Subcutaneous abdominal adipose tissue (tissue), 5 donors: ENCODE results near the gene PRKAA1.
A peak's percentile ranks its signal among the peaks of the same experiment; 100 is the strongest.

Experiments
- H3K27ac ChIP-seq: one replicate; pipeline ENCODE4 v1.7.0; 2013; ENCODE audit warnings: low read depth, mild to moderate bottlenecking, inconsistent platforms, low read length, moderate library complexity
- H3K27me3 ChIP-seq, 5 donors: one replicate each; pipeline ENCODE4 v1.7.0; 2013; ENCODE audit warnings: low read length in 5 of 5, inconsistent platforms in 1 of 5; ENCODE audit not compliant: control insufficient read depth in 5 of 5, insufficient read depth in 4 of 5
- H3K36me3 ChIP-seq, 5 donors: one replicate each; pipeline ENCODE4 v1.7.0; 2013; ENCODE audit warnings: low read length in 5 of 5; ENCODE audit not compliant: control insufficient read depth in 5 of 5, insufficient read depth in 5 of 5
- H3K4me1 ChIP-seq, 5 donors: one replicate each; pipeline ENCODE4 v1.7.0; 2013; ENCODE audit warnings: low read length in 5 of 5, mild to moderate bottlenecking in 3 of 5, moderate library complexity in 1 of 5; ENCODE audit not compliant: control insufficient read depth in 5 of 5, insufficient read depth in 5 of 5
- H3K4me3 ChIP-seq, 5 donors: one replicate each; pipeline ENCODE4 v1.7.0; 2013; ENCODE audit warnings: low read length in 5 of 5, low read depth in 1 of 5
- H3K9ac ChIP-seq, 5 donors: one replicate each; pipeline ENCODE4 v1.7.0; 2013; ENCODE audit warnings: low read length in 5 of 5, mild to moderate bottlenecking in 4 of 5, moderate library complexity in 3 of 5
- H3K9me3 ChIP-seq, 5 donors: one replicate each; pipeline ENCODE4 v1.7.0; 2013; ENCODE audit warnings: low read length in 5 of 5; ENCODE audit not compliant: control insufficient read depth in 5 of 5
- donor health status: healthy.
- donor health status: healthy.
- donor health status: healthy.
- donor health status: healthy.
- donor health status: healthy.

The PRKAA1 gene

DNA sequence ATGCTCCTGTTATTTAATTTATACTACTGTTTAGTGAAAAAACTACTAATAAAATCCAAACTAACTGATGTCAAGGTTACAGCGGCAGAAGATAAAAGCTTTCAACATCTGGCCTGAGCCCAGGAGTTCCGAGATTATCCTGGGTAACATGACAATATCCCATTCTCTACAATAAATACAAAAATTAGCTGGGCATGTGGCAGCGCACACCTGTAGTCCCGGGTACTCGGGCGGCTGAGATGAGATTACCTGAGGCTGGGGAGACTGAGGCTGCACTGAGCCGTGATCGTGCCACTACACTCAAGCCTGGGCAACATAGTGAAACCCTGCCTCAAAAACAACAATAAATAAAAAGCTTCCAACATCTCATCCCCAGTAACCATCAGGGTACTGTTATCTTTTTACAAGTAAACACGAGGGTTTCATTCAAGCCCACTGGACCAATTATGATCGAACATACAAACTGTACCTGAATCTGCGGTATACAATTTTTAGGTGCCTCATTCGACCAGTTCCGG, 35.6 kb upstream of the PRKAA1 start:
- H3K36me3 ChIP-seq = peaks cover 31 to 51% (median 50%) of the 10 kb centered on the region in 5 donors
- H3K27me3 ChIP-seq = no peaks in the 10 kb centered on the region
- peaks cover 8 to 37% (median 27%) of the 10 kb centered on the region in 5 donors for H3K4me1 ChIP-seq
- peak overlapping the region; percentile 96 for H3K27ac ChIP-seq
- H3K9ac ChIP-seq = peak overlapping the region; percentile 89 to 98 (median 94)
- H3K9me3 ChIP-seq = no peaks in the 10 kb centered on the region
- peak overlapping the region; percentile 88 to 99 (median 98) for H3K4me3 ChIP-seq

DNA sequence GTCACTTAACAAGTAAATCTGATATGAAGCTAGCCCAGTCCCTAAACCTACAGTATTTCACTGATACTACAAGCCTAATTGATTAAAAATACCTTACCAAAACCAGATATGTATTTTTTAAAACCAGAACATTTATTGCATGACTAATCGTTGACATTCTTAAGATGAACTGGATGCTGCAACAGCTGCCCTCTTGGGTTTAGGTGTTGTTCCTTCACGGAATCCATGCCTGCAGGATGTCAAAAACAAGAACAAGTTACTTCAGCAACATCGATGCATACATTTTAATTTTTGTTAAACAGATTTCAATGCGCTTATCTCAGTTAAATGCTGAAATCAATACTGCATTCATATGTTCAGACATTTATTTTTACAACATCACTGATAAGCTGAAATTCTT, 34.2 kb upstream of the PRKAA1 start:
- H3K36me3 ChIP-seq = peaks cover 42 to 64% (median 64%) of the 10 kb centered on the region in 5 donors
- H3K27me3 ChIP-seq = no peaks in the 10 kb centered on the region
- no peak overlapping the region for H3K4me3 ChIP-seq
- H3K9ac ChIP-seq = no peak overlapping the region
- H3K27ac ChIP-seq = no peak overlapping the region
- peaks cover 8 to 37% (median 27%) of the 10 kb centered on the region in 5 donors for H3K4me1 ChIP-seq
- no peaks in the 10 kb centered on the region for H3K9me3 ChIP-seq

DNA sequence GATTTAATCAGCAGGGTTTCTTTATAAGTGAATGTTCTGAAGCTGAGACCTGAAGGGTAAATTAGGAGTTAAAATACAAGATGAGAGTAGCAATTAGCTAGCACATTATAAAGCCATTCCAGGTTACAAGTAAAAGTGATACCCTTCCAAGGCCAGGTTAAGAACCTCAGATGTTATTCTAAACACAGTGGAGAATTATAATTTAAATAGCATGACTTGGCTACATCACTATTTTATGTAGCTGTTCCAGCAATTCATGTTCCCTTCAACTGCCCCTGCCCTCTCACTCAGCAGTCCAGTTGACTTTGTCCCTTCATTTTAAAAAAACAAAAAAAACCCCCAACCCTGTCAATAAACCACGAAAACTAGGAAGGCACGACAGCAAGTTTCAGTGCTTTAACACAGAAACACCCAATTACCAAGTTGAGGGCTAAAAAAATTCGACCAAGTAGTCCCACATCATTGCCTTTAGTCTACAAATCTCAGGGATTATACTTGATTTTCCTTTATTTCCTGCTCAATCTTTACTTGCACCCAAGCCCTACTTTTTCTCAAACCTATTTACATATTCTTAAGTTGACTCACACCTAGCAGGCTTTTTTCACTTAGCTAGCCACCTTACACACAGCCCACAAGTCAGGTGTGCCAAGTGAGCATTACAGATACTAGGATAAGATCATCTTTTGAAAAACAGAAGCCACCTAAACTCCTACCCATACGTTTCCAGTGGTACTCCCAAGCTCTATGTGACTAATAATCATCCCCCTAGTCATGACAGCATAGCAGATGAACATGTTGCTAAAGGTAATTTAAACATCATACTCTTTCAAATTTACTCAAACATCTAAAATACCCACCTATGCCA, 33.4 kb upstream of the PRKAA1 start:
- Histone ChIP-seq H3K9ac (peak overlapping the region in 1 of 5 donors; percentile 7), H3K27ac (no peak overlapping the region), H3K36me3 (peaks cover 46 to 72% (median 71%) of the 10 kb centered on the region in 5 donors), H3K27me3 (no peaks in the 10 kb centered on the region), H3K9me3 (no peaks in the 10 kb centered on the region), H3K4me3 (no peak overlapping the region), H3K4me1 (peaks cover 8 to 36% (median 27%) of the 10 kb centered on the region in 5 donors)

DNA sequence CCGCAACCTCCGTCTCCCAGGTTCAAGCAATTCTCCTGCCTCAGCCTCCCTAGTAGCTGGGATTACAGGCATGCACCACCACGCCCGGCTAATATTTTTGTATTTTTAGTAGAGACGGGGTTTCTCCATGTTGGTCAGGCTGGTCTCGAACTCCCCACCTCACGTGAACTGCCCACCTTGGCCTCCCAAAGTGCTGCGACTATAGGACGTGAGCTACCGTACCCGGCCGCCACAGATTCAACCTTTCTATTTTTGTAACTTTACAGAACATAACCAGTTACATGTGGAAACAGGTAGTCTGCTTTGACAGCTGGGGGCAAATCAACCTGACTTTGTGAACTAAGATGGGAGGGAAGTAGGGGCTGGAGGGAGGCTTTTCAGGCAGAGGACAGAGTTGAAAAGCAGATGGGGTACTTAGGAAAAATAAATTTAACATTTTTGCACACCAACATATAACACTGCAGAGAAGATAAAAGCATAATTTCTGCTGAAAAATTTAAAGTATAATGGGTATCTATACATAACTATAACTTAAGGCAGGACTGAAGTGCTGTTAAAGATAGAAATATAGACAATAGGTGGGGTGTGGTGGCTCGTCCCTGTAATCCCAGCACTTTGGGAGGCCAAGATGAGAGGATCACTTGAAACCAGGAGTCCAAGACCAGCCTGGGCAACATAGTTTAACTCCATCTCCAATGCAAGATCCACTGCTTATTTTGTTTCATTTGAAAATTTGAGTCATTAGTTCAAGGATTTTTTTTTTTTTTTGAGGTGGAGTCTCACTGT, 31.8 kb upstream of the PRKAA1 start:
- Histone ChIP-seq H3K4me1 (peaks cover 8 to 22% (median 18%) of the 10 kb centered on the region in 5 donors), H3K27me3 (no peaks in the 10 kb centered on the region), H3K9me3 (no peaks in the 10 kb centered on the region), H3K27ac (no peak overlapping the region), H3K36me3 (peaks cover 46 to 83% (median 75%) of the 10 kb centered on the region in 5 donors), H3K4me3 (no peak overlapping the region), H3K9ac (no peak overlapping the region)

DNA sequence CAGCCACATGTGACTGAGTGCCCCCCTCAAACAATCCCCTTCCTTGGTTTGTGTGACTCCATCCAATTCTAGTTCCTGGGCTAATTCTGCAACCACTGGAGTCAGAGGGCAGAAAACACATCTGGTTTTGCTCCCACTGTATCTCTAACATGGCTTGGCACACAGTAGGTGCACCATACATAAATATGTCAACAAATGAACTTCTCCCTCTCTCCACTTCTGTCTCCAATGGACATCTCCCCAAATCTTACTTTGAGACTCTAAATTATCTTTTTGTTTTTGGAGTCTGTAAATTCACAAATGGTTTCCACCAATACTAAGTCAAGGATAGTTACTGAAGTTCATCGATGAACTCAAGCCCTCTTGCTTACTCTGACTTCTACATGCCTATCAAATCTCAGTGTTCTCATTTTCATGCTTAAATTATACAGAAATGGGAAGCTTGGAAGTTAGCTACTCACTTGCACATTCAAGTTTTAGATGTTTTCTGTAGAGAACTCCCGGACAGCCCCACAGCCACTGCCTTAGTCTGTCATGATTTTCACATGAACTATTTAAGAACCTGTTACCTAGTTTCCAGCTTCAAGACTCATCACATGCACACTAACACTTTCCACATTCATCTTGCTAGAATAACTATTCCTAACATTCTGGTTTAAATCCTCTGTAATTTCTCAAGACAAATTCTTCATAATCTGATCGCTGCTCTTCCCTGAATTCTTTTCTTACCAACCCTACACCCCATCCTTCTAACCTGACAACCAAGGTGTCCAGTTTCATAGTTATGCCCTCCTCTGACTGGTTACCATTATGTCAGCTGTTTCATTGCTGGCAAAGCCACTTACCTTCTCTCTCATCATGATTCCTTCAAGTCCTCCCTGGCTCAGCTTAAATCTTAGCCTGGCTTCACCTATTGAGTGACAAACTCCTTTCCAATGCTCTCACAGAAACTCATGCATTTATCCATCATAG, 30.8 kb upstream of the PRKAA1 start:
- H3K4me1 ChIP-seq = peaks cover 5 to 15% (median 14%) of the 10 kb centered on the region in 5 donors
- H3K36me3 ChIP-seq = peaks cover 46 to 83% (median 74%) of the 10 kb centered on the region in 5 donors
- H3K9me3 ChIP-seq = no peaks in the 10 kb centered on the region
- H3K4me3 ChIP-seq = no peak overlapping the region
- H3K9ac ChIP-seq = peak overlapping the region in 1 of 5 donors; percentile 47
- H3K27me3 ChIP-seq = no peaks in the 10 kb centered on the region
- no peak overlapping the region for H3K27ac ChIP-seq

DNA sequence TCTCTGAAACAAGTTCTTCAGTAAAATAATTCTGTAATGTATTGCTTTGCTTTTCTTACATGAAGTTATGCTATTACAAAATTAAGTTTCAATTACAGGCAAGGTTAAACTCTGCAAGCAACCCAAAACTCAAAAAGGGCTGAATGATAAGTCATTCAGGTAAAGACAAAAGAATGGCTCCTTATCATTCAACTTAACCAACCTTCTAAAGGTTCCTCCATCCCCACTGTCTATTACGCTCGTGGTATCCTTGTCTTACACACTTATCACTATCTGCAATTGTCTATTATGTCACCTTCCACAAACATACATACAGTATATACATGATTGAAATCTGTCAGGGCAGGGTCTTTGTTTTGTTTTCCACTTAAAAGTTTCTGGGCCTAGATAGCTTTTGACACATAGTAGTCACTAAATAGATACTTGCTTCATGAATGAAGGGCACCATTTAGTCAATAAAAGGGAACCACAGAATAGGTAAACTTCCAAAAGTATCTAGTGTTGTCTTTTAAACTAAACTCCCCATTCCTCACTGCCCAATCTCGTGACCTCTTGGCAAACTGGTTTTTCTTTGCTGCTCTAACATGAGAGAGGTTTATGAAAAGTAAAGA, 30.0 kb upstream of the PRKAA1 start:
- Histone ChIP-seq H3K27ac (no peak overlapping the region), H3K9ac (no peak overlapping the region), H3K36me3 (peaks cover 42 to 77% (median 65%) of the 10 kb centered on the region in 5 donors), H3K4me1 (peaks cover 0 to 8% (median 6%) of the 10 kb centered on the region in 5 donors), H3K9me3 (no peaks in the 10 kb centered on the region), H3K4me3 (no peak overlapping the region), H3K27me3 (no peaks in the 10 kb centered on the region)

DNA sequence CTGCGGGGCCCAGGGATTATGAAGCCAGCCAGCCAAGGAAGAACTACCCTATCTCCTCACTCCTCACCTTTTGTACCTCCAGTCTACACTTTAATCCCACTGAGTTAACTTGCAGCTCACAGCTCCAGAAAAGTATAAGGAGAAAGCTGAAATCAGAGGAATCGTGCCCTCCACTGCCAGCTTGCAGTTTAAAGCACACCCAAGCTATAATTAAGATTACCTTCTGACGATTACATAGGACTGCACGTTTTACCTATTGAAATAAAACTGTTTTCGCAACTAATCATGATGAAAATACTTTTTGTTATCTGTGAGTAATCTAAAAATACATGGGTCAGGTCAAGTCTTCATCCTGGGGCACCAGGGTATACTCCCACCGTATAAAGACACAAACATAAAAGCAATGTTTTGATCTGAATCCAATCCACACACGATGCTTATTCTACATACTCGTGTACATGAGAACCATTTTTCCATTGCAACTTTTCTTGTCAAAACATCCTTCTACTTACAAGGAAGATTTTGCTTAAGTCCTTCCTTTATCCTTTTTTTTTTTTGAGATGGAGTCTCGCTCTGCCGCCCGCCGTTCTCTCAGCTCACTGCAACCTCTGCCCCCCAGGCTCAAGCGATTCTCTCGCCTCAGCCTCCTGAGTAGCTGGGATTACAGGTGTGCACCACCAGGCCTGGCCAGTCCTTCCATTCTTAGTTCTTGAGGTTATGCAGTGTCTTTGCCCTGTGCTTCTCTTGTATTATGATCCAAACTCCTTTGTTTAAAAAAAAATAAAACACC, 29.2 kb upstream of the PRKAA1 start:
- Histone ChIP-seq H3K4me3 (no peak overlapping the region), H3K27ac (no peak overlapping the region), H3K4me1 (peaks cover 0 to 5% (median 0%) of the 10 kb centered on the region in 5 donors), H3K36me3 (peaks cover 36 to 69% (median 60%) of the 10 kb centered on the region in 5 donors), H3K9ac (no peak overlapping the region), H3K9me3 (no peaks in the 10 kb centered on the region), H3K27me3 (no peaks in the 10 kb centered on the region)

DNA sequence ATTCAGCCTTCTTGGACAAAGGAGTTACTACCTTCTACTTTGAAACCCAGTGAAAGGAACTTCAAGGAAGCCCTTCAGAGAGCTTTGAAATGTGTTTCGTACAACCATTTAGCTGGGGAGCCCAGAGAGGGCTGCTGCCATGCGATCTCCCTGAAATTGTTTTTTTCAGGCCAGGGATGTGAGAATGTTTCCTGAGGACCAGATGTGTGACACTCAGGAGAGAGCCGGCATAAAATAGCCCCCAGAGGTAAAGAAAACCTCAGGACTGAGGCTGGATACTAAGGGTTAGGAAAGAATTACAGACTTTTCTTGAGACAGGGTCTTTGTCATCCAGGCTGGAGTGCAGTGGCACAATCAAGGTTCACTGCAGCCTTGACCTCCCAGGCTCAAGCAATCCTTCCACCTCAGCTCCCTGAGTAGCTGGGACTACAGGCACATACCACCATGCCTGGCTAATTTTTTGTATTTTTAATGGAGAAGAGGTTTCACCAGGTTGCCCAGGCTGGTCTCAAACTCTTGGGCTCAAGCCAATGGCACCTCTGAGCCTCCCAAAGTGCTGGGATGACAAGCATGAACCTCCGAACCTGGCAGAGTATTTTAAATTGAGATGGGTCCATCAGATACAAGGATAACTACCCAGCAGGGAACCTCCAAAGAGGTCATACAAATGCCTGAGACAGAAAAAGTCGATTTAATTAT, 28.5 kb upstream of the PRKAA1 start:
- H3K9me3 ChIP-seq = no peaks in the 10 kb centered on the region
- no peaks in the 10 kb centered on the region for H3K27me3 ChIP-seq
- no peak overlapping the region for H3K9ac ChIP-seq
- H3K4me3 ChIP-seq = no peak overlapping the region
- H3K27ac ChIP-seq = no peak overlapping the region
- H3K36me3 ChIP-seq = peaks cover 28 to 62% (median 52%) of the 10 kb centered on the region in 5 donors
- peaks cover 0 to 5% (median 0%) of the 10 kb centered on the region in 5 donors for H3K4me1 ChIP-seq
